HUDEP-2 (cell line): ENCODE data around the gene KAZN.

ENCODE experiments used
- DNase-seq, 76 experiments: peaks; one replicate each; lab custom pipeline; 2025; ENCODE audit not compliant: unreplicated experiment in 76 of 76; lab: John Stamatoyannopoulos, UW

The KAZN gene

DNA sequence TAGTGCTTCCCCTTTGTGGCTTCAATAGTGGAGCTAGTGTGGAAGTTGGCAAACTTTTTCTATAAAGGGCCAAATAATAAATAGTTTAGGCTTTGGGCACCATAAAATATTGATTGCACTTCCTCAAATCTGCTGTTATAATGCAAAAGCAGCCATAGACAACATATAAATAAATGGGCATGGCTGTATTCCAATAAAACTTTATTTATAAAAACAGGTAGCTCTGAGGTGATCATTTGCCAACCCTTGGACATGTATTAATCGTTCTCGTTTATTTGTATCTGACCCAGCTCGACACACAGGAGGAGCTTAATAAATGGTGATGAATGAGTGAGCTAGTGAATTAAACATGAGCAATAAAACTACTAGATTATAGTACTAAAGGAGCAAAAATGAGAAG is 13.3 kb downstream of the KAZN start:
- no peak for DNase-seq

DNA sequence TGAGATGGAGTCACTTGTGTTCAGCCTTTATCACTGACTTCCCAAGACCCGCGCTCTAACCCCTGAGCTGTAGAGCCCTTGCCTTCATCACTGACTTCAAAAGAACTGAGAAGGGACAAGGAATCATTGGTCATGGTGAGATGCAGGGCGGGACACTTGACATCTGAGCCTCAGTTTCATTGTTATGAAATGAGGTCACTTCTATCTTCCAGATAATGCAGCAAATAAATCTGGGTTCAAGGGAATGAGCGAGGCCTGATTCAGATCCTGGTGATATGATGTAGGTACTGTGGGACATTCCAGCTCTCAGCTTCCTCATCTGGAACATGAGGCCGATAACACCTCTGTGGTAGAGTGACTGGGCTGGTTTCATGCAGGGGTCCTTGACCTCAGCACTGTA is 13.8 kb downstream of the KAZN start:
- DNase-seq, result no peak

DNA sequence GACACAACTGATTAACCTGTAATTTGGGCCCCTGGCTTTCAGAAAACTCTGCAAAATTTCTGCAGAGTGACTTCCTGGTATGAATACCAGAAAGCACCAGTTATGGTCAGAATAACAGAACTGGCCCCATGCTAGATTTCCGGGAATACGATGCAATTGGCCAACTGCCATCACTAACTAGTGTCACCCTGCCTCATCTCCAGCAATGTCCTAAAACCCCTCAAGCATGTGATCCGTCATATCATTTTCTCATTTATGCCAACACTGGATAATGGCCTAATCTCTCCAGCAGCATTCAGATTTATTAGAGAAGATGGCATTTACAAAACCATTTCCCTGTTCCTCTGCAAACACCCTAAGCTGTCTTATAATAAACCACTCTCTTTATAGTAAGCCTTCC is 15.4 kb downstream of the KAZN start:
- DNase-seq, result no peak

DNA sequence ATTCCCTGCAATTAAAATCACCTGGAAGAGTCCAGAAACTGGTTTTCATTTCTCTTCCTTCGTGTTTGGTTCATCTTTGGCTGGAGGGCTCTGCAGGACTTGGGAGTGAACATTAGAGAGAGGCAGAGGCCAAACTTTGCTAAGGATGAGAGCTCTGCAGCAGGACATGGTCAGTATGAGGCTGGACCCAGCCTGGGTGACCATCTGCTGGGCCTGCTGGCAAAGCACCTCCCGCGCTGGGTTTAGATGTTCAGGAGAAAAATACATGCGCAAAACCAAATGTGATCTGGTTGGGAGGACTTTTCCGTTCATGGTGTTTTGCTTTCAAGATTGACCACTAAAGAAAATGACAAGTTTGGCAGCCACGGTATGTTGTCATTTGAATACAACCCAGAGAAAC is 15.9 kb downstream of the KAZN start:
- DNase-seq, result no peak

DNA sequence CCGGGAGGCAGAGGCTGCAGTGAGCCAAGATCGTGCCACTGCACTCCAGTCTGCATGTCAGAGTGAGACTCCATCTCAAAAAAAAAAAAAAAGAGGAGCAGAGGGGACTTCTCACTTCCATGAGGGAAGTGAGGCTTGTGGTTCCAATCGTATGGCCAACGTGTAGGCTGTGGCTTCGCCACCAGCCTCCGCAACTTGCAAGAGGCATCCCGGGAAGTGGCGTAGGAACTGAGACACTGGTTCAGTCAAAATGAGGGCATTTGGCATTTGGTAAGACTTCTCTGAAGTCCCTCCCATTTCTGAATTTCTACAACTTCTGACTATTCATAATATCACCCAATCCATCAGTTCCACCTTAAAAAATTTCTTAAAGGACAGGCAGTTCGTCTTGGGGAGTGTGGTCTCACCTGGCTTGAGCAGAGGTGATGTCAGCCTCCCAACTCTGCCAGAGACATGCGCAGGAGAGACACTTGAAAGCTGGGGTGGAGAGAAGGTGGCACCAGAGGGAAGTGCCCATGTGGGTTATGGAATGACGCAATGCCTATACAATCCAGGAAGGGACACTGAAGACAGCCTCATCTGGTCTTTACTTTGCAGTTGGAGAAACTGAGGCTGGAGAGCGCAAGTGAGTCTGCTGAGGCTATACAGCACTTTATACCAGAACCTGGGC is 17.2 kb downstream of the KAZN start:
- DNase-seq, result no peak

DNA sequence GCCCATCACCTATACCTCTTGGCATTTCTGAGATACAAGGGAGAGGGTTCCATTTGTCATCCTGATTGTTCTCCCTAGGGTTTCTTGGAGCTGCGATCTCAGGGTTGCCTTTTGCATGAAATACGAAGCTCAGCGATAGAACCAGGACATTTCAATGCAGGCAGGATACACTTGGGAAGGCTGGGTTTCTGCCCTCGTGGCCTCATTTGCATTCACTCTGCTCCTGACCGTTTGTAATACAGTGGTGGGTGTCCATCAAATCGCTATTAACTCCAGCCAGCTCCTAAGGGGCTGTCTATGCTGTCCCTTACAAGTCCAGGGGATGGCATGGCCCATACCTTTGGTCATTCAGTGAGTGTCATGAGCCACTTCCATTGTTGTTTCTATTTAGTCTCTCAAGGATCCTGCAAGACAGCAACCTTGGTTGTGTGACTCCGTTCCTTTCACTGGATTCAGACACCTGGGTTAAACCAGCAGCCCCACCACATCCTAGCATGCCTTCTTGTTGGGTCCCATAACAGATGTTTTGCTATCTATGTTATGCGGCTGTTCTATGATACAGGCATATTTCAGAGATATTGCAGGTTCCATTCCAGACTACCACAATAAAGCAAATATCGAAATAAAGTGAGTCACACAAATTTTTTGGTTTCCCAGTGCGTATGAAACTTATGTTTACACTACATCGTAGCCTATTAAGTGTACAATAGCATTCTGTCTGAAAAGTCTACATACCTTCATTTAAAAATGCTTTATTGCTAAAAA is 18.3 kb downstream of the KAZN start:
- DNase-seq, result no peak

DNA sequence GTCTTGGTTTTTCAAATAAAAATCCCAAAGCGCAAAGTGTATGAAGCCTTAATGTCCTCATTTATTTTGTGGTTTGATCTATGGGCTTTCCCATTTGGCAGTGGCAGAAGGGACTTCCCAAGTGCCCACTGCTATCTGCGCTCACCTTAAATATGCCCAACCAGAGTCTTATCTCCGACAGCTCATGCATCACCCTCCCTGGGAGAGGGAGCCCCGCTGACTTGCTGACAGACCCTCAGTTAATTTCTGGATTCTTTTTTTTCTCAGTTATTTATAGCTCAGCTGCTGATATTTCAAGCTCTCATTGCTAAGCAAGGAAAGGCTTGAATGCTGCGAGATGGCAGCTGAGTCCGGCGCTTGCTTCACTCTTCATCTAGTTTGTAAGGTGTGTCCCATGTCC is 19.3 kb downstream of the KAZN start:
- no peak for DNase-seq

DNA sequence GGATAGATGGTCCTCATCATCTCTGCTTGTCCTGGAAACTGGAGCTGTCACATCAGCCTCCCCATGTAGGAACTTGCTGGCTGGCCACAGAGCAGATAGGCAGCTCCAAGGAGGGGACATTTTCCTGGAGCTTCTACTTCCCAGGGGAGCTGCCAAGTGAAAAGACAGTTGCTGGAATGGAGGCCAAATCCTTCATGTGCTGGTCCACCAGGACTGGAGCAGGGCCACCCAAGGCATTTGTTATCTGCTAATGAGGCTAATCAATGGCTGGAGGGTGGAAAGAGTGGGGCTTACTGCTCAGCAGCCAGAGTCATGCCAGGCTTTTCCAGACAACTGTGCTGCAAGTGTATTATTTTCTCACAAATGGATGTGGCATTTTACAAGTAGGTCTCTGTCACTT is 22.5 kb downstream of the KAZN start:
- no peak for DNase-seq

DNA sequence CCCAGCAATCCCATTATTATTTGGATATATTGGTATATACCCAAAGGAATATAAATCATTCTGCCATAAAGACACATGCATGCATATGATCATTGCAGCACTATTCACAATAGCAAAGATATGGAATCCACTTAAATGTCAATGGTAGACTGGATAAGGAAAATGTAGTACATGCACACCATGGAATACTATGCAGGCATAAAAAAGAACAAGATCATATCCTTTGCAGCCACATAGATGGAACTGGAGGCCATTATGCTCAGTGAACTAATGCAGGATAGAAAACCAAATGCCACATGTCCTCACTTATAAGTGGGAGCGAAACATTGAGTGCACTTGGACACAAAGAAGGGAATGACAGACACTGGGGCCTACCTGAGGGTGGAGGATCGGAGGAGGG is 24.6 kb downstream of the KAZN start:
- no peak for DNase-seq

DNA sequence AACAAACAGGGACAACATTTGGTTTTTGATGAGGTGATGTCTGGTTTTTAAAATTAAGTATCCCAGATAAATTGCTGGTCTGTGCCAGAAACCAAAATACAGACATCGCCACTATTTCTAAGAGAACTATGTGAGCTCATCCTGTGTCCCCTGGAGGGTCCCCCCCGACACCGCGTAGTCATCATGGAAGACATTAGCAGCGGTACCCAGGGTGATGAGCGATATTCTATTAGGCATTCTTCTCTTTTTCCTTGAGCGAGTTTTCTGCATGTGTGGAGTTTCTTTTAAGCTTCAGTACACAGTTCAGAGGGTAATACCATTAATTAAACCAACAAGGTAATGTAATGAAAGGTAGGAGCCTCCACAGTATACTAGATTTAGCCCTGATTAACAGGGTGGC is 26.5 kb downstream of the KAZN start:
- DNase-seq, result no peak

DNA sequence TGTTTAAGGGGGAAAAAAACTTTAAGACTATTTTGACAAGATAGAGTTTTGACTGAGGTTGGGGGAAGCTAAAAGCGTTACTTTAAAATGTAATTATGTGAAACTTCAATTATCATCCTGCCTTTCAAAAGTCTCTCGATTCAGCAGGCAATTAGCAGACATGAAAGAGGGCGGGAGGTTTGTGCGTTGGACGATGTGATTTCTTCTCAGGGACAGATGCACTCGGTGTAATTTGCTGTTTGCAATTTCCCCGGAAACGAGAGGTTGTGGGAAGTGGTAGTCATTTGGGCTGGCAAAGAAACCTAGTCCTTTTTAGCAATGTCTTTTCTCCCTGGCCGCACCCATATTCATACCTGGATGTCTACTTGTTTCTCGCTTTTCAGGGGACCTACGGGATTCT is 27.1 kb downstream of the KAZN start:
- no peak for DNase-seq

DNA sequence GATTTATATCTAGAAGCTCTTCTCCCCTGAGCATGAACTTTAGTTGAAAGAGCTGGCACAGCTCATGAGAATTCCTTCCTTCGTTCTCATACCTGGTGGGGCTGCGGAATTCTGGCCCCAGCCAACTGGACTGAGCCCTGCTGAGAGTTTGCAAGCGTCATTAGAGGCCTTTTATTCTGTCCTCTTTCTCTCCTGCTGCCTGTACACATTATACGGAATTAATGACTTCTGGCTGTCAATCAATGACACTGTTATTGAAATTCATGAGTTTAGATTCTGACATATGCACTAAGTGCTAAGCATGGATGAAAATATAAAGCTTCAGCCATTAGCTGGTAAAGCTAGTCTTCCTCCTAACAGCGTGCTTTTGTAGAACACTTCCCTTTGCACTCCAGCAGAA is 27.5 kb downstream of the KAZN start:
- DNase-seq, result no peak

DNA sequence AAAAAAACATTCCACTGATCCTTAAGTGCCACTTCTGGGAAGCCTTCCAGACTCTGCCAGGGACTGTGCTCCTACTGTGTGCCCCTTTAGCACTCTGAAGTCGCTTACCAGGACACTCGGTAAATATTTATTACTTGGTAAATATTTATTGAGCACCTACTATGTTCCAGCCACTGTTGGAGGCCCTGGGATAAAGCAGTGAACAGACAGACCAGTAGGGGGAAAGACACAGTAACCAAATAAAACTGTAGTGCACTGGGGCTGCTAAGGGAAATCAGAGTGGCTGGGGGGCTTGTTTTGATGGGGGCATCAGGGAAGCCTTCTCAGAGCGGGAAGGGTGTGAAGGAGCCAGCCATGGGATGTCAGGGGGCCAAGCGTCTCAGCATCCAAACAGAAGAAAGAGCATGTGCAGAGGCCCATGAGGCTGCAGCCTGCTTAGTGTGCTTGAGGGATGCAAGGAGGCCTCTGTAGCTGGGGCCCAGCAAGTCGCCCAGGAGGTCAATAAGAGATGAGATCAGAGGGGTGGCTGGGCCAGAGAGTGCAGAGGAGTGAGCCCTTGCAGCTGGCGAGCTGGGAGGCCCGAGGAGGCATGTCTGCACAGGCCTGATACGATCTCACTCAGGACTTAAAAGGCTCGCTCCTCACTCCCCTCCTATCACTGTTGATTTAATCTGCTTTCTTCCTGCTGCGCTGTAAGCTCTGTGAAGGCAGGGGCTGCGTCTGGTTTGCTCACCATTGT is 28.6 kb downstream of the KAZN start:
- peak in 1 of 76 experiments; percentile 21 for DNase-seq

DNA sequence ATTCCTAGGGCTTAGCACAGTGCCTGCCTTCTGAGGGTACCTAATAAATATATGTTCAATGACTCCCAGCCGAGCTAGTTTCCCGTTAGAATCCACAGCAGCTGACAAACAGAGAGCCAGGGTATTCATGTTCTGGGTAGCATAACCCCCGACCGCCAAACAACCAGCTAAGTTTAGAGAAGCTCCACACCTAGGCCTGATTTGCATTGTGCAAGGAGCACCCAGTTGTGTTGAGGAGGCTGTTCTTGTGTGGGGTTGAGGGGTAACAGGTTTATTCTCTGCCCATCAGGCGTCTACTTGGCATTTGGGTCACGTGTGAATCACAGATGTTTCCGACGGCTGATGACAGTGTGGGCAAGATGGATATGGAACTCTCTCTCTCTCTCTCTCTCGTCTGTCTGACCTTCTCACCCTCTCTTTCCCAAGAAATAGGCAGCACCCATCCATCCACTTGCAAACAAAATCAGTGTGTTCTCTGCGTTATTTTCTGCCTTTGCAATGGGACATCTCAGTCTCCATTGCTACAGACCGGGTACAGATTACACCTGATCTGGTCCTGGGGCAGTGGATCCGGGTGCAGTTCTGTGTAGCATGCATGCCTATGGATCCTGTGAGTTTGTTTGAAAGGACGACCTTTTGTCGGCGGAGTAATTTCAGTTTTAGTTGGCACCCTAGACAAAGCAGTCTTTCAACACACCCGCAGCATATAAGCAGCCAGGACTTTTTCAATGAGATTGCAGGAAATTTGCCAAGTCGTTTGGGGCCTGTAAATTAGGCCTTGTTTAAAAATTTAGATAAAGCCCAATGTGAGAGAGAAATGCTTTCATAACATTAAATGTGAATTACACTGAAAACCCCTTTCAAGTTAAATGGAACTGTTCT is 29.4 kb downstream of the KAZN start:
- DNase-seq, result no peak

DNA sequence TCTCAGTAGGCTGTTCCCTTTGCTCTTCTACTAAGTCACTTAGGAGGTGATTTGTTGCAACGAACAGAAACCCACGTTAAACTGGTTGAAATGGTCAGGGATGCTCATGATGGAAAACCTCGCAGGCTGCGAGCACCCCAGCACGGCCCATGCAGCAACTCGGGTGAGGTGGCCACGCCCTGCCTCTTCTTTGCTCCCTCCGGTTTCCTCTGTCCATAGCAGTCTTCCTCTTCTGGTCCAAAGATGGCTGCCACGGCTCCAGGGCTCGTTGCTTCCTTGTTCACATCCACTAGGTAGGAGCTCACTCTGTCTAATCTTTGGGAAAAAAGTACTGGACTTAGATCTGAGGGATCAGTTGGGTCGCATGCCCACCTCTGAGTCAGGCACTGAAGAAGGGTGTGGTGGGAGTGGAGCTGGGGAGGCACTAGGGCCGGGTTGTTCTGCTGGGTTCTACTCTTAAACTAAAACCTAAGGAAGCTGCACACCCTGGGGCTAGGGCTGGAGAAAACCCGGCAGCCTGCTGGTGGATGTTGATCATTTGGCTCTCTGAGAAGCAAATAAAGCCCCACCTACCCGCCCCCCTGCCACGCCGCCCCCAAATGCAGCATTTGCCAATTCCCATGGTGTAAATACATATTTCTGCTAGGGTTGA is 31.0 kb downstream of the KAZN start:
- no peak for DNase-seq

DNA sequence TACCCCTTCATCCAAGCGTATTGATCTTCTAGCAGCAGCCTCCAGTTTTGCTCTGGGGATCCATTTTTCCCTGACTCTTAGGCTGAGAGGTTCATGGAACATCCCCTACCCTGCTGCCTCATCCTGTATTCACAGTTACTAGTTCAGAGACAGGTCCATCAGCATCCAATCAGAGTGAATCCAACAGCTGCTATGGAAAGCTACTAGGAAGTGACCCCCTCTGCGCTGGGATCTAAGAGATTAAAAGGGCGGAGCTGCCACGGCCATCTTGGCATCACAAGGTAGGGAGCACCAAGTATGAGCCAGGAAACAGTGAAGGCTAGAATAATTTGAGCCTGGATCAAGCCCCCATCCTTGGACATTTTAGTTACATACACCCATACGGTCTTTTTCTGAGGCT is 32.5 kb downstream of the KAZN start:
- DNase-seq, result no peak

DNA sequence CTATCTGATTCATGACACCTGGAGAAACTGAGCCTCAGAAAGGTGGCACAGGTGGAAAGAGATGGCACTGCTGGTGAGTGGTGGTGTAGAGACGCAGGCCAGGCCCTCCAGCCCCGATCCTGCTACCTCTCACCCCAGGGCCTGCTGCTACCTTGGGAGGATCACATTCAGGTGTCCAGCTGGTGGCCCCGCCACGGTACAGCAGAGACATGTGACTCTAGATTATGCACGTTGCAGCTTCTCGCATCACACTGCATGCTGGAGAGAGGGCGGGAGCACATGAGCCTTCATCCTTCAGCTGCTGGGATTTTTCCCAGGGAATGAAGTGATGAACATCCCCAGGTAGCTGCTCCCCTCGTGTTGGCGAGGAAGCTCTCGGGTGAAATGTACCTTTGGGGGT is 32.9 kb downstream of the KAZN start:
- no peak for DNase-seq

DNA sequence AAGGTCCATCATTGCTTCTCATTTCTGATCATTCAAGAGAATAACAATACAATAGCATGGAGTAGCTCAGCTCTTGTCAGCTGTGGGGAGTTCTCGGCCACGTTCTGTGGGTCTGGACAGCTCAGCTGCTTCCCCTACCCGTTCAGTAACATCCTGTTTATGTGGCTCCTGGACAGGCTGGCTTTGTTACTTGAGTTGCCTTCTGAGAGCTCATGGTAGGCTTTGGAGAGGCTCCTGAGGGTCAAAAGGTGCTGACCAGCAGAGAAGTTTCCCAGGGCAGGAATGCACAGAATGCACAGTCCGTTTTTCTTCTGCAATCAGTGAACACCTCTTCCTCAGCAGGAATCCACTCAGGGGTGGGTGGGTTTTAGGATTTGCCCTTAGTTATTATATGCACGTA is 36.0 kb downstream of the KAZN start:
- DNase-seq, result no peak

DNA sequence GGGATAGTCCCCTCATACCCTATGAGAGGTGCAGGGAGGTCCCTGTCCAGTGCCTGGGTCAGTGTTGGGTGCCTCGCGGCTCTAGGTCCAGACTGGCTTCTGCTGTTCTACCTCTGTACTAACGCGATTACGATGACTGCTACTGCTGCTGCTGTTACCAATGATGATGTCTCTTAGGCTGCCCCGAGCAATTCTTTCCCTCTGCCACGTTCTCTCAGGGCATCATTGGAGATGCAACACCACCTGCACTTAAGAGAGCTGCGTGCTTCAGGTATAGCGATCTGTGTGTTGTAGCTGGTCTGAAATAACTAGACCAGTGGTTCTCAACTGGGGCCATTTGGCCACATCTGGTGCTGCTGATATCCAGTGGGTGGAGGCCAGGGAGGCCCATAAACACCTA is 36.9 kb downstream of the KAZN start:
- no peak for DNase-seq

DNA sequence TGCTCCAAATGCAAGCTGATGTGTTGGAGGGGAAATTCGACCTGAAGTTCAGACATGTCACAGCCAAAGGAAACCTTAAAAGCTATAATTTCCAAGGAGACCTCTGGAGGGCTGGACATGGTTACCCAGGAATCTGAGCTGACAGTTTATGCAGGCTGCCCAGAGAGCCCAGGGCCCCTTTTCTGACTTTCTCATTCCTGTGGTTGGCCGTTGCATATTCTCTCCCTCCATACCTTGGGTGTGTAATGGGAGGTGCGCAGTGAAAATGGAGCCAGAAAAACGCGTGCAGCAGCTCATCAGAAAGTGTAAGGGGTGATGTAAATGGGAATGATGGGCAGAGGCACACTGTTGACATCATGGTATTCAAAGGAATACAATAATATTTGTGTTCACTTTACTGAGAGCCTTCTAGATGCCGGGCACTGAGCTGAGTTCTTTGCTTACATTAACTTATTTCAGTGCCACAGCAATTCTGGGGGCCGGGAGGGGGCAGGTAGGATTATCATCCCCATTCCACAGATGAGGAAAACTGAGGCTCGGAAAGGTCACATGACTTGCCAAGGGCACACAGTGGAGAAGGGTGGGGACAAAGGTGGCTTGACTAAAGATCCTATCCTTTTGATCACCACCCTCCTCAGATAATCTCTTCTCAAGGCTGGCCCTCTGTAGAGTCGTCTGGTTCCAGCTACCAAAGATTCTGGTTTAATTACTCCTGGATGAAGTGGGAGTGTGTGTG is 38.6 kb downstream of the KAZN start:
- DNase-seq, result no peak
